AG09309 (cell line): ENCODE data around the gene KRTAP21-3.

Experiments
- DNase-seq: peaks from one replicate; pipeline ENCODE4 v3.0.0-alpha.2; 2010; ENCODE audit warnings: low read depth
- H3K4me3 ChIP-seq: 2 replicates; pipeline ENCODE4 v1.5.1; 2011; ENCODE audit warnings: mild to moderate bottlenecking, low read depth, low read length, moderate library complexity; ENCODE audit not compliant: control insufficient read depth
- TF ChIP-seq, protein P1 (sequence below): IDR thresholded peaks from 2 replicates; pipeline ENCODE4 v1.5.1; 2011; ENCODE audit warnings: mild to moderate bottlenecking, low read depth, low read length, inconsistent platforms; ENCODE audit not compliant: insufficient read depth, control insufficient read depth; ENCODE audit errors: missing control alignments

KRTAP21-3 gene

DNA sequence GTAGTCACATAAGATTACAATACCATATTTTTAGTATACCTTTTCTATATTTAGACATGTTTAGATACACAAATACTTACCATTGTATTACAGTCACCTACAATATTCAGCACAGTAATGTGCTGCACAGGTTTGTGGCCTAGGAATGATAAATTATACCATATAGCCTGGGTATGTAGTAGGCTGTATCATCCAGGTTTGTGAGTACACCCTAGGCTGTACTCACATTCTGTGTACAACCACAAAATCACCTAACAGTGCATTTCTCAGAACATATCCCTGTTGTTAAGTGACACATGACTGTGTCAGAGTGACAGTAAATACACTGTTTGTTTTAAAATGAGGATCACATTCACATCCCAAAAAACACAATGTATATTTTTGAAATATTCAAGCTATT lies 11.2 kb downstream of the KRTAP21-3 start:
- H3K4me3 ChIP-seq, result no peak overlapping the region
- TF ChIP-seq, protein P1, sequence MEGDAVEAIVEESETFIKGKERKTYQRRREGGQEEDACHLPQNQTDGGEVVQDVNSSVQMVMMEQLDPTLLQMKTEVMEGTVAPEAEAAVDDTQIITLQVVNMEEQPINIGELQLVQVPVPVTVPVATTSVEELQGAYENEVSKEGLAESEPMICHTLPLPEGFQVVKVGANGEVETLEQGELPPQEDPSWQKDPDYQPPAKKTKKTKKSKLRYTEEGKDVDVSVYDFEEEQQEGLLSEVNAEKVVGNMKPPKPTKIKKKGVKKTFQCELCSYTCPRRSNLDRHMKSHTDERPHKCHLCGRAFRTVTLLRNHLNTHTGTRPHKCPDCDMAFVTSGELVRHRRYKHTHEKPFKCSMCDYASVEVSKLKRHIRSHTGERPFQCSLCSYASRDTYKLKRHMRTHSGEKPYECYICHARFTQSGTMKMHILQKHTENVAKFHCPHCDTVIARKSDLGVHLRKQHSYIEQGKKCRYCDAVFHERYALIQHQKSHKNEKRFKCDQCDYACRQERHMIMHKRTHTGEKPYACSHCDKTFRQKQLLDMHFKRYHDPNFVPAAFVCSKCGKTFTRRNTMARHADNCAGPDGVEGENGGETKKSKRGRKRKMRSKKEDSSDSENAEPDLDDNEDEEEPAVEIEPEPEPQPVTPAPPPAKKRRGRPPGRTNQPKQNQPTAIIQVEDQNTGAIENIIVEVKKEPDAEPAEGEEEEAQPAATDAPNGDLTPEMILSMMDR, result no peak
- DNase-seq, result no peak

DNA sequence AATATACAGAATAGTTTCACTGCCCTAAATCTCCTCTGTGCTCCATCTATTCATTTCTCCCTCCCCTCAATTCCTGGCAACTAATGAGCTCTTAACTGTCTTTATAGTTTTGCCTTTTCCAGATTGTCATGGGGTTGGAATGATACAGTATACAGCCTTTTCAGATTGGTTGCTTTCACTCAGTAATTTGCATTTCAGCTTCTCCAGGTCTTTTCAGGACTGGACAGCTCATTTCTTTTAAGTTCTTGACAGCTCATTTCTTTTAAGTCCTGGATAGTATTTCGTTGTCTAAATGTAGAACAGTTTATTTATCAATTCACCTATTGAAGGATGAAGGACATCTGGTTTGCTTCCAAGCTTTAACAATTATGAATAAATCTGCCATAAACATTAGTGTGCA lies 22.6 kb downstream of the KRTAP21-3 start:
- DNase-seq, result no peak
- no peak overlapping the region for H3K4me3 ChIP-seq
- TF ChIP-seq, protein P1, result no peak

DNA sequence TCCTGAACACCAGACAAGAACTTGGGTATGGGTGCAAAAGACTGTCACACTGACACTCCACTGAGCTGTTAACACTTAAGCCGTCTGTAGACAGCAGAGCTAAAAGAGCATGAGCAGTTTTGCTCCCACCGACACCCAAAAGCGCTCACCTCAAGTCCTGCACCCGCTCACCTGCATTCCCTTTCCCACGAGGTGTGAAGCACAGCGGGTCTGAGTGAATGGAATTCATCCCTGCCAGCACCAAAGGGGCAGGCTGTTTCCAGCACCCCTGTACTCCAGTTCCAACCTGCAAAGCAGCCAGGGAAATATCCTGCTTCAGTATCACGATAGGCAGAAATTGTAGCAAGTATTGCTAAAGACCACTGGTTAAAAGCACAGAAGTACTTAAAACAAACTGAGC lies 28.8 kb downstream of the KRTAP21-3 start:
- H3K4me3 ChIP-seq, result no peak overlapping the region
- no peak for DNase-seq
- TF ChIP-seq, protein P1, result no peak

DNA sequence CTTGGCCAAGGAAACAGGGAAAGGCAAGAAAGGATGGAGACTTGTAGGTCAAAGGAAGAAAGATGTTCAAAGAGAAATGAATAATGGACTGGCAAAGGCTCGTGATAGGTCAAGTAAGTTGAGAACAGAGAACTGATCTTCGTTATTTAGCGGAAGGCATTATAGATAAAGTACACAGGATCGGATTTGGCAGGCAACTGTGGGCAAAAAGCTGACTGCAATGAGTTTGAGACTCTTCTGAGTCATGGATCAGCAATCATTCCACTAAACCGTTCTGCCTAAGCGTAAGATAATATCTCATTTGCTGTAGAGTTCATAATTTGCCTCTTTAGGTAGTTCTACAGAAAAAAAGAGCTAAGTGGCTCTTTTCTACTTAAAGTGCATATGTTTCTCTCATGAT lies 34.1 kb downstream of the KRTAP21-3 start:
- TF ChIP-seq, protein P1, result no peak
- H3K4me3 ChIP-seq, result no peak overlapping the region
- no peak for DNase-seq

DNA sequence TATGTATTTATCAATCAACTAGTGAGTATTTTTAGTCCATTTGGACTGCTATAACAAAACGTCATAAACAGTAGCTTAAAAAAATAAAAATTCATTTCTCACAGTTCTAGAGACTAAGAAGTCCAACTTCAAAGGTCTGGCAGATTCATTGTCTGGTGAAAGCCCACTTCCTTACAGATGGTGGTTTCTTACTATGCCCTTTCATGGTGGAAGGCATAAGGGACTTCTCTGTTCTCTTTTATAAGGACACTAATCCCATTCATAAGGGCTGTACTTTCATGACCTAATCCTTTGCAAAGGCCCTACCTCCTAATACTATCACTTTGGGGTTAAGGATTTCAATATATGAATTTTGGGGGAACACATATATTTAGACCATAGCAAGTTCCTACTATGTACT lies 38.0 kb downstream of the KRTAP21-3 start:
- no peak for DNase-seq
- no peak overlapping the region for H3K4me3 ChIP-seq
- TF ChIP-seq, protein P1, result no peak

DNA sequence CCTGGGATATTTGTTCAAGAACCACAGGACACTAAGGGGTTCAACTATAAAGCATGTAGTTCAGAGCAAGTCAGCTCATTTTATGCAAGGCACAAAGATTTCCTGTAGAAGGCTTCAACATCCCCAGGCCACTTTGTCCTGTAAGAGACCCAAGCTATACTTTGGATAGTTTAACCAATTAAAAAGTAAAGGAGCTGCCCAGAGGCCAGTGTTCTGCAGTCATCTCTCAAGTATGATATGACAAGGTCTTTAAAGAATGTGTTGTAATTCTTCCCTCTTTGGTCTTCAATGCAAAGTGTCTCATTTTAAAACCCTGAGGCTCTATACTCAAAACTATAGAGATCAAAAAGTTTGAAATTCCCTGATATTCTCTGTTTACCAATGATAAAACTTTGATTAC lies 41.8 kb downstream of the KRTAP21-3 start:
- H3K4me3 ChIP-seq, result no peak overlapping the region
- no peak for DNase-seq
- TF ChIP-seq, protein P1, result no peak

DNA sequence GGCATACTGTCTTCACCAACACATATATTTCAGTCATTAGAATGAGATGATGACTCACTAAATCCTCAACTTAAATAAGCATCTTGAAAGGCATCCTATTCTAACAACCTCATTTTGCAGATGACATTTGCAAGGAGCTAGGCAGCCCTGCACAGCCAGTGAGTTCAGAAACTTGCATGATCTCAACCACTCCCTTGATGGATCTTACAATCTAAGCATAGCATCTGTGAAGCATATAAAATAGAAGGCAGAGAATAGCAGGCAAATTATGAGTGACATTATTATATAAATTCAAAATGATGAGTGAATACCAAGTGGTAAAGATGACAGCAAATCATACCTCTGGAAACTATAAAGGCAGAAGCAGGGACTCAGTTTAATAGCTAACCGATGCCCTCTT lies 44.3 kb downstream of the KRTAP21-3 start:
- TF ChIP-seq, protein P1, result no peak
- no peak overlapping the region for H3K4me3 ChIP-seq
- DNase-seq, result no peak
